GM21360 (cell line): ENCODE results near the gene ROBO2.

Experiments used
- ATAC-seq: cut with Tn5 transposase; IDR thresholded peaks from one replicate; pipeline ENCODE4 v1.9.1; 2021; ENCODE audit warnings: mild to moderate bottlenecking, moderate library complexity; ENCODE audit not compliant: unreplicated experiment

Gene ROBO2

GRCh38 chr3:77464111-77464688 lies 424.3 kb downstream of the ROBO2 start:
- ATAC-seq: no peak

- no peak for ATAC-seq
These were observed 426.7 kb downstream of the ROBO2 start for GRCh38 chr3:77466562-77467115.

GRCh38 chr3:77467702-77468625 lies 428.1 kb downstream of the ROBO2 start:
- no peak for ATAC-seq

GRCh38 chr3:77468626-77469020 lies 428.7 kb downstream of the ROBO2 start:
- ATAC-seq: no peak

- no peak for ATAC-seq
These were observed 435.6 kb downstream of the ROBO2 start for GRCh38 chr3:77475507-77475906.

GRCh38 chr3:77479021-77479420 lies 439.1 kb downstream of the ROBO2 start:
- no peak for ATAC-seq

- ATAC-seq: no peak
These were observed 449.3 kb downstream of the ROBO2 start for GRCh38 chr3:77489216-77489615.

- no peak for ATAC-seq
These were observed 452.1 kb downstream of the ROBO2 start for GRCh38 chr3:77491961-77492360.

GRCh38 chr3:77500721-77501120 lies 460.8 kb downstream of the ROBO2 start:
- no peak for ATAC-seq

GRCh38 chr3:77506384-77506783 lies 466.5 kb downstream of the ROBO2 start:
- no peak for ATAC-seq

- ATAC-seq: no peak
These were observed 473.6 kb downstream of the ROBO2 start for GRCh38 chr3:77513542-77513941.

GRCh38 chr3:77514766-77515165 lies 474.9 kb downstream of the ROBO2 start:
- ATAC-seq: no peak

- ATAC-seq: no peak
These were observed 484.6 kb downstream of the ROBO2 start for GRCh38 chr3:77524463-77524862.

GRCh38 chr3:77524946-77525682 lies 485.2 kb downstream of the ROBO2 start:
- no peak for ATAC-seq

GRCh38 chr3:77526573-77527113 lies 486.7 kb downstream of the ROBO2 start:
- no peak for ATAC-seq

- ATAC-seq: no peak
These were observed 489.6 kb downstream of the ROBO2 start for GRCh38 chr3:77529522-77529921.

GRCh38 chr3:77530870-77531269 lies 491.0 kb downstream of the ROBO2 start:
- no peak for ATAC-seq

GRCh38 chr3:77535116-77535515 lies 495.2 kb downstream of the ROBO2 start:
- no peak for ATAC-seq

- no peak for ATAC-seq
These were observed 496.3 kb downstream of the ROBO2 start for GRCh38 chr3:77536038-77536775.

- no peak for ATAC-seq
These were observed 499.1 kb downstream of the ROBO2 start for GRCh38 chr3:77539014-77539413.
